MM.1S (cell line): Measurements from ENCODE around the gene TOGARAM2.

Source experiments
- DNase-seq: peaks from one replicate; pipeline ENCODE4 v3.0.0-alpha.2; 2015
- H2AFZ ChIP-seq: fragments of 300-600 bp; sonication (generic); 2 replicates; pipeline ENCODE4 v1.6.0; 2016; ENCODE audit warnings: antibody characterized with exemption, low read length
- H3F3A ChIP-seq: fragments of 300-600 bp; sonication (generic); 2 replicates; pipeline ENCODE4 v1.6.1; 2016; ENCODE audit warnings: mild to moderate bottlenecking, antibody characterized with exemption, low read length, moderate library complexity, mixed read lengths; ENCODE audit not compliant: insufficient read depth
- H3K27ac ChIP-seq: fragments of 300-600 bp; sonication (generic); 2 replicates; pipeline ENCODE4 v1.5.1; 2016; ENCODE audit warnings: mild to moderate bottlenecking, low read length
- H3K27me3 ChIP-seq: fragments of 300-600 bp; sonication (generic); replicated peaks from 2 replicates; pipeline ENCODE4 v1.6.0; 2016; ENCODE audit warnings: low read length; ENCODE audit not compliant: insufficient read depth
- H3K36me3 ChIP-seq: fragments of 300-600 bp; sonication (generic); replicated peaks from 2 replicates; pipeline ENCODE4 v1.6.1; 2016; ENCODE audit warnings: mild to moderate bottlenecking, low read length, mixed read lengths; ENCODE audit not compliant: insufficient read depth
- H3K4me1 ChIP-seq: fragments of 300-600 bp; sonication (generic); 2 replicates; pipeline ENCODE4 v1.6.1; 2016; ENCODE audit warnings: low read length, mixed read lengths
- H3K4me2 ChIP-seq: fragments of 300-600 bp; sonication (generic); 2 replicates; pipeline ENCODE4 v1.6.0; 2016; ENCODE audit warnings: low read depth, low read length
- H3K4me3 ChIP-seq: fragments of 300-600 bp; sonication (generic); 2 replicates; pipeline ENCODE4 v1.5.1; 2016; ENCODE audit warnings: low read length, mixed read lengths
- H3K79me2 ChIP-seq: fragments of 300-600 bp; sonication (generic); 2 replicates; pipeline ENCODE4 v1.6.1; 2016; ENCODE audit warnings: mixed run types, low read length, mixed read lengths
- H3K9ac ChIP-seq: fragments of 300-600 bp; sonication (generic); 2 replicates; pipeline ENCODE4 v1.6.1; 2016; ENCODE audit warnings: low read length, mixed read lengths
- H3K9me2 ChIP-seq: fragments of 300-600 bp; sonication (generic); replicated peaks from 2 replicates; pipeline ENCODE4 v1.6.1; 2016; ENCODE audit warnings: mild to moderate bottlenecking, low read length, mixed read lengths; ENCODE audit not compliant: insufficient read depth
- H3K9me3 ChIP-seq: fragments of 300-600 bp; sonication (generic); replicated peaks from 2 replicates; pipeline ENCODE4 v1.6.1; 2016; ENCODE audit warnings: mild to moderate bottlenecking, low read length, mixed read lengths; ENCODE audit not compliant: insufficient read depth
- H4K20me1 ChIP-seq: fragments of 300-600 bp; sonication (generic); 2 replicates; pipeline ENCODE4 v1.6.1; 2016; ENCODE audit warnings: mild to moderate bottlenecking, low read length, moderate library complexity, mixed read lengths; ENCODE audit not compliant: insufficient read depth
- EZH2 ChIP-seq: fragments of 300-600 bp; sonication (generic); optimal IDR thresholded peaks from 2 replicates; pipeline ENCODE3; 2017; ENCODE audit warnings: low read depth, mild to moderate bottlenecking, antibody characterized with exemption, low read length, mixed read lengths
- EZH2phosphoT487 ChIP-seq: fragments of 300-600 bp; sonication (generic); IDR thresholded peaks from 2 replicates; pipeline ENCODE4 v1.6.1; 2018; ENCODE audit warnings: antibody characterized with exemption, low read length
- TF ChIP-seq, protein P1 (sequence below): fragments of 300-600 bp; sonication (generic); IDR thresholded peaks from 2 replicates; pipeline ENCODE4 v1.5.1; 2016; ENCODE audit warnings: antibody characterized with exemption, low read length, mixed read lengths

Gene TOGARAM2

DNA sequence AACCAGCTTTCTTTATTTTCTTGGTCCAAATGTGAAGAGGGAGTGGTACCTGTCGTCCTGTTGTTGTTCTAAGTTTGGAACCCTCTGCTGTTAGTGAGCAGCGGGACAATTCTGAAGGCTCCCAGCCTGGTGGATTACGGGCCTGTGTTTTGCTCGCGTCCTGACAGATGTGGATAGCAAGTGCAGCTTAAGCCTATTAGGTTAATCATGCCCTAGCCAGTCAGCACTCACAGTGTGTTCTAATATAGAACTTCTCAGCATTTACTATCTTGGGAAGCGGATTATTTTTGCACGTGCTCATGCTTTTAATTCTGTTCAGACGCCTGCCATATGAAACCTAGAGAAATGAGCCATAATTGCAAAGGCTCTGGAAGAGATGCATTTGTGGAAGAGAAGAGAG, 93.3 kb downstream of the TOGARAM2 start, which contains the start of gene PCARE:
TSS of gene PCARE (minus strand) at position 113 of the 400 bp plus-strand sequence. CDS start 262 bp downstream, outside the sequence.
- Histone ChIP-seq H3K9ac (no peak within 1 kb of the TSS), H2AFZ (no peak within 1 kb of the TSS), H3K9me2 (no peaks in the 10 kb centered on the region), H3K27me3 (no peaks in the 10 kb centered on the region), H3K36me3 (no peaks in the 10 kb centered on the region), H3K4me2 (no peak within 1 kb of the TSS), H3F3A (no peaks in the 10 kb centered on the region), H4K20me1 (no peaks in the 10 kb centered on the region), H3K9me3 (no peaks in the 10 kb centered on the region), H3K4me1 (no peaks in the 10 kb centered on the region), H3K4me3 (no peak within 1 kb of the TSS), H3K79me2 (no peaks in the 10 kb centered on the region), H3K27ac (no peak within 1 kb of the TSS)
- TF ChIP-seq EZH2phosphoT487 (no peak), EZH2 (no peak)
- TF ChIP-seq, protein P1, sequence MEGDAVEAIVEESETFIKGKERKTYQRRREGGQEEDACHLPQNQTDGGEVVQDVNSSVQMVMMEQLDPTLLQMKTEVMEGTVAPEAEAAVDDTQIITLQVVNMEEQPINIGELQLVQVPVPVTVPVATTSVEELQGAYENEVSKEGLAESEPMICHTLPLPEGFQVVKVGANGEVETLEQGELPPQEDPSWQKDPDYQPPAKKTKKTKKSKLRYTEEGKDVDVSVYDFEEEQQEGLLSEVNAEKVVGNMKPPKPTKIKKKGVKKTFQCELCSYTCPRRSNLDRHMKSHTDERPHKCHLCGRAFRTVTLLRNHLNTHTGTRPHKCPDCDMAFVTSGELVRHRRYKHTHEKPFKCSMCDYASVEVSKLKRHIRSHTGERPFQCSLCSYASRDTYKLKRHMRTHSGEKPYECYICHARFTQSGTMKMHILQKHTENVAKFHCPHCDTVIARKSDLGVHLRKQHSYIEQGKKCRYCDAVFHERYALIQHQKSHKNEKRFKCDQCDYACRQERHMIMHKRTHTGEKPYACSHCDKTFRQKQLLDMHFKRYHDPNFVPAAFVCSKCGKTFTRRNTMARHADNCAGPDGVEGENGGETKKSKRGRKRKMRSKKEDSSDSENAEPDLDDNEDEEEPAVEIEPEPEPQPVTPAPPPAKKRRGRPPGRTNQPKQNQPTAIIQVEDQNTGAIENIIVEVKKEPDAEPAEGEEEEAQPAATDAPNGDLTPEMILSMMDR, result no peak
- no peak for DNase-seq

- DNase-seq, result no peak
- no peak overlapping the region for H3K4me3 ChIP-seq
- no peaks in the 10 kb centered on the region for H3K27me3 ChIP-seq
- no peak overlapping the region for H3K4me2 ChIP-seq
- no peaks in the 10 kb centered on the region for H3K36me3 ChIP-seq
- no peak overlapping the region for H3K27ac ChIP-seq
- H3K9ac ChIP-seq, result no peak overlapping the region
- no peaks in the 10 kb centered on the region for H3K9me2 ChIP-seq
- no peak overlapping the region for H2AFZ ChIP-seq
- no peaks in the 10 kb centered on the region for H3K79me2 ChIP-seq
- H3K4me1 ChIP-seq, result no peaks in the 10 kb centered on the region
- H3K9me3 ChIP-seq, result no peaks in the 10 kb centered on the region
- no peak for TF ChIP-seq EZH2phosphoT487
- TF ChIP-seq EZH2, result no peak
- TF ChIP-seq, protein P1, result no peak
- H4K20me1 ChIP-seq, result no peaks in the 10 kb centered on the region
- H3F3A ChIP-seq, result no peaks in the 10 kb centered on the region
These were observed 95.0 kb downstream of the TOGARAM2 start for GRCh38 chr2:29075894-29076705.

DNA sequence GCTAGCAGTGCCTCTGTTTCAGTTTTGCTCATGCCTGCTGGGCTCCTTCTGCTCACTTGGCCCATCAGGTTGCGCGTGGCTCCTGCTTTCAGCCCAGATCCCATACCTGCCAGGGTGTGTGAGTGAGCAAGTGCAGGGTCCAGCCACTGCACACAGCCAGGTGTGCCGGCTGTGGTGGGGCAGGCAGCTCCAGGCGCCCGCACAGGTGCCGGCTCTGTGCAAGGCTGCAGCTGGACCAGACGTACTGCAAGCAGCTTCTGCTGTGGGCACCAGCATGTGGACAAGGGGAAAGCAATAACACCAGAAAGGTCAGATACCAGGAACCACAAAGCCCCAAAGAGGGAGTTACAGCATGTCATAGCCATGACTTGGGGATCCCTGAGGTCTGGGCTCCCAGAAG, 98.8 kb downstream of the TOGARAM2 start:
- Histone ChIP-seq H3K79me2 (no peaks in the 10 kb centered on the region), H3K4me1 (no peaks in the 10 kb centered on the region), H3K27ac (no peak overlapping the region), H4K20me1 (no peaks in the 10 kb centered on the region), H3K9me3 (no peaks in the 10 kb centered on the region), H3K9me2 (no peaks in the 10 kb centered on the region), H3F3A (no peaks in the 10 kb centered on the region), H3K27me3 (no peaks in the 10 kb centered on the region), H2AFZ (no peak overlapping the region), H3K9ac (no peak overlapping the region), H3K4me3 (no peak overlapping the region), H3K36me3 (no peaks in the 10 kb centered on the region), H3K4me2 (no peak overlapping the region)
- TF ChIP-seq, protein P1, result no peak
- TF ChIP-seq EZH2 (no peak), EZH2phosphoT487 (no peak)
- no peak for DNase-seq
